K562 (cell line): ENCODE results near the gene PIM3. TPM values are rescaled to one million over a fixed set of nuclear protein-coding genes. Genes with fewer than 3 reads are reported as not detected.

Experiments
- ARNT ChIP-seq, 2 experiments: fragments of 450-650 bp; IDR thresholded peaks; 2 replicates each; pipeline ENCODE4 v1.6.1; 2016; ENCODE audit warnings: mild to moderate bottlenecking in 1 of 2
- FOSL1 ChIP-seq: fragments of 200-800 bp; sonication (Bioruptor generic); conservative IDR thresholded peaks from 2 replicates; pipeline ENCODE4 v1.6.1; 2016; ENCODE audit warnings: missing genetic modification characterization, missing compliant biosample characterization
- LARP7 ChIP-seq: fragments of 450-650 bp; IDR thresholded peaks from 2 replicates; pipeline ENCODE4 v1.6.1; 2016
- MEIS2 ChIP-seq: fragments of 450-650 bp; IDR thresholded peaks from 2 replicates; pipeline ENCODE4 v1.6.1; 2014; ENCODE audit warnings: mild to moderate bottlenecking; ENCODE audit not compliant: partially characterized antibody
- MXI1 ChIP-seq: IDR thresholded peaks from 2 replicates; pipeline ENCODE4 v1.6.1; 2011; ENCODE audit warnings: low read depth, mild to moderate bottlenecking, improper control_type of control experiment, low read length
- NEUROD1 ChIP-seq: fragments of 150-350 bp; IDR thresholded peaks from 2 replicates; pipeline ENCODE4 v1.6.1; 2014; ENCODE audit warnings: borderline replicate concordance, low read length, low read depth; ENCODE audit not compliant: partially characterized antibody
- NFXL1 ChIP-seq: fragments of 450-650 bp; formaldehyde crosslinking; IDR thresholded peaks from 2 replicates; pipeline ENCODE4 v1.4.0; 2021; ENCODE audit warnings: mild to moderate bottlenecking
- PCBP1 ChIP-seq: fragments of 200-400 bp; formaldehyde crosslinking; IDR thresholded peaks from 2 replicates; pipeline ENCODE4 v1.6.1; 2018; ENCODE audit warnings: mild to moderate bottlenecking, low read depth, low read length; ENCODE audit not compliant: poor library complexity, severe bottlenecking
- PPARD ChIP-seq: fragments of 250-450 bp; sonication (Bioruptor Pico); IDR thresholded peaks from 2 replicates; pipeline ENCODE4 v1.8.0; 2022; ENCODE audit warnings: inconsistent platforms, mild to moderate bottlenecking, moderate library complexity
- SRSF3 ChIP-seq: fragments of 200-400 bp; formaldehyde crosslinking; IDR thresholded peaks from 2 replicates; pipeline ENCODE4 v1.6.1; 2016; ENCODE audit warnings: mild to moderate bottlenecking, low read length, moderate library complexity; ENCODE audit not compliant: insufficient read depth
- TARDBP ChIP-seq: fragments of 450-650 bp; IDR thresholded peaks from 2 replicates; pipeline ENCODE4 v1.6.1; 2016
- polyA plus RNA-seq, 8 experiments: library from polyadenylated mRNA; depleted of rRNA in 4 of 8; stranded (reverse) in 5 of 8; unstranded in 3 of 8; fragments of >200 nt; fragmentation: Nextera tagmentation in 2 of 8; fragmentation: Illumina TruSeq in 1 of 8; extraction: Ambion mirVana in 2 of 8; extraction: Trizol in 1 of 8; gene quantifications; 2 replicates each; pipeline versions ENCODE4 v1.2.1 to v1.2.3, GENCODE V29; 2011 to 2014; ENCODE audit warnings: inconsistent platforms in 1 of 8, missing spikeins in 1 of 8
- total RNA-seq, 7 experiments: library from RNA; depleted of rRNA in 6 of 7; stranded (reverse); fragments of >200 nt in 6 of 7; fragmentation: Illumina TruSeq in 2 of 7; extraction: Trizol in 2 of 7; gene quantifications; 2 replicates each; pipeline versions ENCODE4 v1.2.1 to v1.2.3, GENCODE V29; 2011 to 2021; ENCODE audit warnings: low replicate concordance in 1 of 7
- TF ChIP-seq, protein P1 (sequence below), 2 experiments: fragments of 450-650 bp; IDR thresholded peaks; 2 replicates each; pipeline ENCODE4 v1.6.1; 2016; ENCODE audit warnings: mild to moderate bottlenecking in 2 of 2, borderline replicate concordance in 1 of 2, low read depth in 1 of 2, moderate library complexity in 1 of 2
- TF ChIP-seq, protein P2 (sequence below): sonication (generic); formaldehyde crosslinking; IDR thresholded peaks from 2 replicates; pipeline ENCODE4 v1.8.0; 2023; ENCODE audit warnings: mild to moderate bottlenecking, missing genetic modification reagents
- TF ChIP-seq, protein P3 (sequence below), 2 experiments: fragments of 450-650 bp in 1 of 2; IDR thresholded peaks; 2 replicates each; pipeline ENCODE4 v1.6.1; 2011 to 2017; ENCODE audit warnings: low read depth in 2 of 2, antibody characterized with exemption in 1 of 2, borderline replicate concordance in 1 of 2, low read length in 1 of 2, mild to moderate bottlenecking in 1 of 2, mixed read lengths in 1 of 2; ENCODE audit not compliant: control insufficient read depth in 1 of 2

Gene PIM3
- total and polyA plus RNA-seq, 9 of the 15 experiments (the other 6 are each of a cell fraction or from before 2014, with no cell fraction given): 0.24 to 40.5 (median 5.3) TPM

DNA sequence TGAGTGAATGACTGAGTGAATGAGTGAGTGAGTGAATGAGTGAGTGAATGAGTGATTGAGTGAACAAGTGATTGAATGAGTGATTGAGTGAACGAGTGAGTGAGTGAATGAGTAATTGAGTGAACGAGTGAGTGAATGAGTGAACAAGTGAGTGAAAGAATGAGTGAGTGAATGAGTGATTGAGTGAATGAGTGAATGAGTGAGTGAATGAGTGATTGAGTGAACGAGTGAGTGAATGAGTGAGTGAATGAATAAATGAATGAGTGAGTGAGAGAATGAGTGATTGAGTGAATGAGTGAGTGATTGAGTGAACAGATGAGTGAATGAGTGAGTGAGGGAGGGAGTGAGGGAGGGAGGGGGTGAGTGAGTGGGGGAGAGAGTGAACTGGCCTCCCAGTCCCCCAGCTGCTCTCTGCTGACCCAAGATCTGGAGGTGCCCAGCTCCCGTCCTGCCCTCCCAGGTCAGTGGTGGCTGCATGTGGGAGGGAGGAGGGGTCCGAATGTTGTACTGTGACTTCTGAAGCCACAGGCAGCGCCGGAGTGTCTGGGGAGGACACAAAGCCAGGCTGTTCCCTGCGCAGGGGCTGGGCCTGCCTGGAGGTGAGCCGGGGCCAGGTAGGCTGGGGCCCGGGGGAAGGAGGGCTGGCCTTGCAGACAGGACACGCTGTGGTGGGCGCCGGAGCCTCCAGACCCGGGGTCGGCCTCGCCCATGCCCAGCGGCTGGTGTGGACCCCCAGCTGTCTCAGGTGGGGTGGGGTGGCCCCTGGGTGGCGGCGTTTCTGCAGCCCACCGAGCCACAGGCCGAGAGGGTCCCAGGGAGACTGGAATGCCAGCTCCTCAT is 17.8 kb upstream of the PIM3 start (continued):
- TF ChIP-seq, protein P1, sequence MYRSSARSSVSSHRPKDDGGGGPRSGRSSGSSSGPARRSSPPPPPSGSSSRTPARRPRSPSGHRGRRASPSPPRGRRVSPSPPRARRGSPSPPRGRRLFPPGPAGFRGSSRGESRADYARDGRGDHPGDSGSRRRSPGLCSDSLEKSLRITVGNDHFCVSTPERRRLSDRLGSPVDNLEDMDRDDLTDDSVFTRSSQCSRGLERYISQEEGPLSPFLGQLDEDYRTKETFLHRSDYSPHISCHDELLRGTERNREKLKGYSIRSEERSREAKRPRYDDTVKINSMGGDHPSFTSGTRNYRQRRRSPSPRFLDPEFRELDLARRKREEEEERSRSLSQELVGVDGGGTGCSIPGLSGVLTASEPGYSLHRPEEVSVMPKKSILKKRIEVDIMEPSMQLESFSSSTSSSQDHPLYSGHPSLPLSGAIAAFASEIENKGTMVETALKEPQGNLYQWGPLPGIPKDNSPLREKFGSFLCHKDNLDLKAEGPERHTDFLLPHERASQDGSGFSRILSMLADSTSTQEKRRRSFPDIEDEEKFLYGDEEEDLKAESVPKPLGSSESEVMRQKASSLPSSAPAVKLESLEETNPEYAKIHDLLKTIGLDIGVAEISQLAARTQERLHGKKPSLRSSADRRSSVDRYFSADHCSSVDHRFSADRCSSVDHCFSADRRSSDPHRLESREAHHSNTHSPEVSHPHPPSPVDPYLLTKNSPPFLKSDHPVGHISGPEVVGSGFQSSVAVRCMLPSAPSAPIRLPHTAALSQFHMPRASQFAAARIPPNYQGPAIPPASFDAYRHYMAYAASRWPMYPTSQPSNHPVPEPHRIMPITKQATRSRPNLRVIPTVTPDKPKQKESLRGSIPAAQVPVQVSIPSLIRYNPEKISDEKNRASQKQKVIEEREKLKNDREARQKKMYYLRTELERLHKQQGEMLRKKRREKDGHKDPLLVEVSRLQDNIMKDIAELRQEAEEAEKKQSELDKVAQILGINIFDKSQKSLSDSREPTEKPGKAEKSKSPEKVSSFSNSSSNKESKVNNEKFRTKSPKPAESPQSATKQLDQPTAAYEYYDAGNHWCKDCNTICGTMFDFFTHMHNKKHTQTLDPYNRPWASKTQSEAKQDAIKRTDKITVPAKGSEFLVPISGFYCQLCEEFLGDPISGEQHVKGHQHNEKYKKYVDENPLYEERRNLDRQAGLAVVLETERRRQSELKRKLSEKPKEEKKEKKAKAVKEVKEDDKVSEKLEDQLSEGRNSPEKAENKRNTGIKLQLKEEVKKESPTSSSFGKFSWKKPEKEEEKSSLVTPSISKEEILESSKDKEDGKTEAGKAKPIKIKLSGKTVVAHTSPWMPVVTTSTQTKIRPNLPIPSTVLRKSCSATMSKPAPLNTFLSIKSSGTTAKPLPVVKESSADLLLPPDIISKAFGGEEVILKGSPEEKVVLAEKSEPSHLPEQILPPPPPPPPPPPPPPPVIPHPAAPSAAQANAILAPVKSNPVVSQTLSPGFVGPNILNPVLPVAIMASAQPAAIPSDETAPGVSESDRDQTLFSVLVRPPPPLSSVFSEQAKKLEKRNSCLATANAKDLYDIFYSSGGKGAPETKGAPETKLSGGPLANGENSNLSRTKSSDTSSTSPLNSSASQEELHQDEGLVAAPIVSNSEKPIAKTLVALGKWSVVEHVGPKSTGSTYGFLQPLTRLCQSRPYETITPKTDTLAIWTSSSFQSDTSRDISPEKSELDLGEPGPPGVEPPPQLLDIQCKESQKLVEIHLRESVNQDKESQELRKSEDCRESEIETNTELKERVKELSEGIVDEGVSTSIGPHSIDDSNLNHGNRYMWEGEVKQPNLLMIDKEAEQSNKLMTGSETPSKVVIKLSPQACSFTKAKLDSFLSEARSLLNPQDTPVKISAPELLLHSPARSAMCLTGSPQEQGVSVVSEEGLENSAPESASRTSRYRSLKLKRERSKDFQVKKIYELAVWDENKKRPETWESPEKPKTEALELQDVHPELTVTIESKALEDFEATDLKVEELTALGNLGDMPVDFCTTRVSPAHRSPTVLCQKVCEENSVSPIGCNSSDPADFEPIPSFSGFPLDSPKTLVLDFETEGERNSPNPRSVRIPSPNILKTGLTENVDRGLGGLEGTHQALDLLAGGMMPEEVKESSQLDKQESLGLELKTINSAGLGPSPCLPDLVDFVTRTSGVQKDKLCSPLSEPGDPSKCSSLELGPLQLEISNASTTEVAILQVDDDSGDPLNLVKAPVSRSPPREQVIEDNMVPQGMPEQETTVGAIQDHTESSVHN (IDR thresholded peaks at IDR 0.05; ENCODE audit: borderline replicate concordance in 1 of 2, low read depth in 1 of 2): peak in 1 of 2 experiments; percentile 94; a peak in 2 of 4 replicates
- no peak for TF ChIP-seq FOSL1 (tag)
- no peak for TF ChIP-seq PPARD (CRISPR knock-in tag)
- TF ChIP-seq SRSF3: no peak
- TF ChIP-seq, protein P2, sequence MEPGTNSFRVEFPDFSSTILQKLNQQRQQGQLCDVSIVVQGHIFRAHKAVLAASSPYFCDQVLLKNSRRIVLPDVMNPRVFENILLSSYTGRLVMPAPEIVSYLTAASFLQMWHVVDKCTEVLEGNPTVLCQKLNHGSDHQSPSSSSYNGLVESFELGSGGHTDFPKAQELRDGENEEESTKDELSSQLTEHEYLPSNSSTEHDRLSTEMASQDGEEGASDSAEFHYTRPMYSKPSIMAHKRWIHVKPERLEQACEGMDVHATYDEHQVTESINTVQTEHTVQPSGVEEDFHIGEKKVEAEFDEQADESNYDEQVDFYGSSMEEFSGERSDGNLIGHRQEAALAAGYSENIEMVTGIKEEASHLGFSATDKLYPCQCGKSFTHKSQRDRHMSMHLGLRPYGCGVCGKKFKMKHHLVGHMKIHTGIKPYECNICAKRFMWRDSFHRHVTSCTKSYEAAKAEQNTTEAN: no peak
- no peak for TF ChIP-seq NEUROD1
- TF ChIP-seq NFXL1: no peak
- peak in 1 of 2 experiments; percentile 47; a peak in 1 of 4 replicates for TF ChIP-seq ARNT (IDR thresholded peaks at IDR 0.05)
- no peak for TF ChIP-seq TARDBP
- no peak for TF ChIP-seq PCBP1
- peak; percentile 13 for TF ChIP-seq MEIS2
- TF ChIP-seq, protein P3, sequence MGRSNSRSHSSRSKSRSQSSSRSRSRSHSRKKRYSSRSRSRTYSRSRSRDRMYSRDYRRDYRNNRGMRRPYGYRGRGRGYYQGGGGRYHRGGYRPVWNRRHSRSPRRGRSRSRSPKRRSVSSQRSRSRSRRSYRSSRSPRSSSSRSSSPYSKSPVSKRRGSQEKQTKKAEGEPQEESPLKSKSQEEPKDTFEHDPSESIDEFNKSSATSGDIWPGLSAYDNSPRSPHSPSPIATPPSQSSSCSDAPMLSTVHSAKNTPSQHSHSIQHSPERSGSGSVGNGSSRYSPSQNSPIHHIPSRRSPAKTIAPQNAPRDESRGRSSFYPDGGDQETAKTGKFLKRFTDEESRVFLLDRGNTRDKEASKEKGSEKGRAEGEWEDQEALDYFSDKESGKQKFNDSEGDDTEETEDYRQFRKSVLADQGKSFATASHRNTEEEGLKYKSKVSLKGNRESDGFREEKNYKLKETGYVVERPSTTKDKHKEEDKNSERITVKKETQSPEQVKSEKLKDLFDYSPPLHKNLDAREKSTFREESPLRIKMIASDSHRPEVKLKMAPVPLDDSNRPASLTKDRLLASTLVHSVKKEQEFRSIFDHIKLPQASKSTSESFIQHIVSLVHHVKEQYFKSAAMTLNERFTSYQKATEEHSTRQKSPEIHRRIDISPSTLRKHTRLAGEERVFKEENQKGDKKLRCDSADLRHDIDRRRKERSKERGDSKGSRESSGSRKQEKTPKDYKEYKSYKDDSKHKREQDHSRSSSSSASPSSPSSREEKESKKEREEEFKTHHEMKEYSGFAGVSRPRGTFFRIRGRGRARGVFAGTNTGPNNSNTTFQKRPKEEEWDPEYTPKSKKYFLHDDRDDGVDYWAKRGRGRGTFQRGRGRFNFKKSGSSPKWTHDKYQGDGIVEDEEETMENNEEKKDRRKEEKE (IDR thresholded peaks at IDR 0.05; ENCODE audit: borderline replicate concordance in 1 of 2, control insufficient read depth in 1 of 2, low read depth in 2 of 2, low read length in 1 of 2): no peak
- TF ChIP-seq LARP7: 0 out of 2 replicates have a peak, but pooled peaks have one; percentile 55
- TF ChIP-seq MXI1: no peak
